ENCODE results near the gene GOLGA1. TPM values are rescaled to one million over a fixed set of nuclear protein-coding genes. Genes with fewer than 3 reads are reported as not detected.

GOLGA1 gene
- total and polyA plus RNA-seq, 2 of the 13 experiments (the other 11 are each of a cell fraction or from before 2014, with no cell fraction given), result 12.7 to 15.9 TPM

GRCh38 chr9:124861342-124862229 lies 79.3 kb downstream of the GOLGA1 start, which contains the start of the genes ARPC5L and RPL35 (continued):
- TF ChIP-seq ZNF609 (CRISPR knock-in tag; IDR thresholded peaks at IDR 0.05; ENCODE audit: borderline replicate concordance), result no peak
- no peak for TF ChIP-seq ZNF710 (CRISPR knock-in tag; IDR thresholded peaks at IDR 0.05; ENCODE audit: borderline replicate concordance)
- no peak for TF ChIP-seq NONO (IDR thresholded peaks at IDR 0.05)
- TF ChIP-seq NONO (CRISPR knock-in tag; conservative IDR thresholded peaks at IDR 0.05), result peak; percentile 97
- peak; percentile 55; the same call in 1 of the 2 replicates for TF ChIP-seq ETS1 (CRISPR knock-in tag; IDR thresholded peaks at IDR 0.05)
- no peak for TF ChIP-seq RNF219 (CRISPR knock-in tag; IDR thresholded peaks at IDR 0.05)
- TF ChIP-seq ZNF451 (CRISPR knock-in tag; IDR thresholded peaks at IDR 0.05), result 0 out of 2 replicates have a peak, but pooled peaks have one; percentile 19
- TF ChIP-seq ZSCAN31 (CRISPR knock-in tag; IDR thresholded peaks at IDR 0.05; ENCODE audit: low read depth), result no peak; the same call in none of the 2 replicates
- no peak for TF ChIP-seq ZNF414 (CRISPR knock-in tag; IDR thresholded peaks at IDR 0.05)
- 0 out of 2 replicates have a peak, but pooled peaks have one; percentile 34 for TF ChIP-seq GFI1 (CRISPR knock-in tag; IDR thresholded peaks at IDR 0.05; ENCODE audit: borderline replicate concordance)
- peak; percentile 35; the same call in 1 of the 2 replicates for TF ChIP-seq FOSL1 (CRISPR knock-in tag; IDR thresholded peaks at IDR 0.05; ENCODE audit: borderline replicate concordance)
- TF ChIP-seq ZBTB33 (CRISPR knock-in tag; IDR thresholded peaks at IDR 0.05), result no peak; the same call in 1 of the 2 replicates
- TF ChIP-seq CEBPB (IDR thresholded peaks at IDR 0.05; ENCODE audit: borderline replicate concordance, low read depth, low read length), result no peak

All from HepG2 (cell line).